GM18951 (cell line): Measurements from ENCODE around the gene DENND2A.
"Not testable (repeated sequence)": the region's sequence is repeated elsewhere in the genome, so short reads cannot be mapped to it uniquely, and the experiment has no call there.

ENCODE experiments used
- POLR2A ChIP-seq: IDR thresholded peaks from 4 replicates; pipeline ENCODE4 v1.6.1; 2011; ENCODE audit warnings: mild to moderate bottlenecking; ENCODE audit not compliant: insufficient read length, insufficient read depth; ENCODE audit errors: extremely low read depth
- in situ Hi-C: fragments of 300-500 bp; cut with MboI; formaldehyde crosslinking; loops from one replicate; pipeline ENCODE4 v1.12.0; 2022; ENCODE audit warnings: low sequenced_read_pairs, mixed read lengths, inconsistent platforms; ENCODE audit not compliant: unreplicated experiment

Gene DENND2A

DNA sequence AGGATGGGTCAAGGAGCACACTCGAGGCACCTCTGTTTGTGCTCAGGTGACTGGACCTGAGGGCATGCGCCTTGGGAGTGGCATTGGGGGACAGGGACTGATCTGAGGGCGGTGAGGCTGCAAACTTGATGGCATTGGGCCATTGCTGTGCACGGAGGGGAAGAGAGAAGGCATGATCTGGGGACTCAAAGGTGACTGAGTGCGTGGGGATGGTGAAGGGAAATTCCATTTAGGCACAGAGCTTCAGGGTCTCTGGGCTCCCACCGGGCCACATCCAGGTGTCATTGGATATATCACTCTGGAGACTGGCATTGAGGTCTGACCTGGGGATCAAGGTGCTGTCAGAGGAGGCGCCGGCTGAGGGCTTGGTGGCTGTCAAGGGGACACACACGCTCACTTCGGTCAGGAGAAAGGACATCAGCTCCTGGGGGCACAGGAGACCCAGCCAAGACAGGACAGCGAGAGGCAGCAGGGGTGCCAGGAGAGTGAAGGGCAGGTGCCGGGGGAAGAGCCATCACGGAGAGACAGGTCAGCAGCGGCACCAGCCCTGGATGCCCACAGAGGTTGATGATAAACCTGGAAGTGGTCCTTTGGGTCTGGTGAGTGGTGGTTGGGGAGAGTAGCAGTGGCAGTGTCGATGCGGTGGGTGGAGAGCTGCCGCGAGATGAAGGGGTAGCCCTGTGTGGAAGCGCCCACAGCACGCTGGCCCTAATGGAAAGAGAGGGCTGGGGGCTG lies 37.6 kb upstream of the DENND2A start:
- in situ Hi-C loops, result no loop called here
- no peak for TF ChIP-seq POLR2A

DNA sequence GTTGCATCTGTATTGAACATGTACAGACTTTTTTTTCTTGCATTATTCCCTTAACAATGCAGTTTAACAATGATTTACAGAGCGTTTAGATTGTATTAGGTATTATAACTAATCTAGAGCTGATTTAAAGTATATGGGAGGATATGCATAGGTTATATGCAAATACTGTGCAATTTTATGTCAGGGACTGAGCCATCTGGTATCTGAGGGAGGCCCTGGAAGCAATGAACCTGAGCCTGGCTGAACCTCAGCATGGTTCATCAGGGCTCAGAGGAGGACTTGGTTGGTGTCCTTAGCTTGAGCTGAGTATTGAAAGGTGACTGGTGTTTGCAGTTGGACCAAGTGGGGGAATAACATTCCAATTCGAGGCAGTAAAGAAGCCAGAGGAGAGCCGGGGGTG lies 36.9 kb upstream of the DENND2A start:
- TF ChIP-seq POLR2A, result no peak
- in situ Hi-C loops, result no loop called here

DNA sequence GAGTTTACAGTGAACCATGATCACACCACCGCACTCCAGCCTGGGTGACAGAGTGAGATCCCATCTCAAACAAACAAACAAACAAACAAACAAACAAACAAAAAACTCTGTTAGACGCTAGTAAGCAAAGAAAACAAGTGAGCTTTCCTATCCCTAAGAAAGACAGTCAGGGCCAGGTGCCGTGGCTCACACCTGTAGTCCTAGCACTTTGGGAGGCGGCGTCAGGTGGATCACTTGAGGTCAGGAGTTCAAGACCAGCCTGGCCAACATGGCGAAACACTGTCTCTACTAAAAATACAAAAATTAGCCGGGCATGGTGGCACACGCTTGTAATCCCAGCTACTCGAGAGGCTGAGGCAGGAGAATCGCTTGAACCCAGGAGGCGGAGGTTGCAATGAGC lies 36.3 kb upstream of the DENND2A start:
- in situ Hi-C loops, result not testable (repeated sequence)

DNA sequence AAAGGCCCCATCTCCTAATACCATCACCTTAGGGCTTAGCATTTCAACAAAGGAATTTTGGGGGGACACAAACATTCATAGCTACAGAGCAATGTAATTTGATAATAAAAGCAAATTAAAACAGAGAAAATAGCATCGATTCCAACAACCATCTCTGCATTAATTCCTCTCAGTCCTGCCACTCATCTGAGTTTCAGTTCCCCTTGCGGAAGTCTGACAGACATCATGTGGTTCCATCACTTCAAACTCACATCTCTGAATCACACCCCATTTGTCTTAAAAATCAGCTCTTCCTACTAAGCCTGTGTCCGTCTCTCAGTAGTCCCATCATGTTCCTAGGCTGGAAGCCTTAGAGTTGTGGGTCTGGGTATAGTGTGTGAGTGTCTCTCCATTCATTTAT lies 35.7 kb upstream of the DENND2A start:
- in situ Hi-C loops, result no loop called here
- TF ChIP-seq POLR2A, result no peak

DNA sequence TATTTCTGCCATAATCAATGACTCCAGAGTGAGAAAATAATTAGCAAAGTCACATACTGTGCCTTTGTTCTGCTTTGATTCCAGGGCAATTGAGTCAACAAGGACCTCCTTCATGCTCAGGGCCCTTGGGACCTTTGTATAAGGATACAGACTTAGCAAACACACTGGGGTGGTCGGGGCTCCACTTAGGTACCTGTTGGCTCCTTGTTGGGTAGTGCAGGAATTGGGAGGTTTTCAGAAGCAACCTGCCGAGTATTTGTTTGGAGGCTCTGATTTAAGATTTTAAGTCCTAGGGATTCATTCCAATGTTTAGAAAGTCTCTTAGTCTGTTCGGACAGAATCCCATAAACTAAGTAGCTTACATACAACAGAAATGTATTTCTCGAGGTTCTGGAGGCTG lies 35.1 kb upstream of the DENND2A start:
- in situ Hi-C loops, result no loop called here
- no peak for TF ChIP-seq POLR2A

DNA sequence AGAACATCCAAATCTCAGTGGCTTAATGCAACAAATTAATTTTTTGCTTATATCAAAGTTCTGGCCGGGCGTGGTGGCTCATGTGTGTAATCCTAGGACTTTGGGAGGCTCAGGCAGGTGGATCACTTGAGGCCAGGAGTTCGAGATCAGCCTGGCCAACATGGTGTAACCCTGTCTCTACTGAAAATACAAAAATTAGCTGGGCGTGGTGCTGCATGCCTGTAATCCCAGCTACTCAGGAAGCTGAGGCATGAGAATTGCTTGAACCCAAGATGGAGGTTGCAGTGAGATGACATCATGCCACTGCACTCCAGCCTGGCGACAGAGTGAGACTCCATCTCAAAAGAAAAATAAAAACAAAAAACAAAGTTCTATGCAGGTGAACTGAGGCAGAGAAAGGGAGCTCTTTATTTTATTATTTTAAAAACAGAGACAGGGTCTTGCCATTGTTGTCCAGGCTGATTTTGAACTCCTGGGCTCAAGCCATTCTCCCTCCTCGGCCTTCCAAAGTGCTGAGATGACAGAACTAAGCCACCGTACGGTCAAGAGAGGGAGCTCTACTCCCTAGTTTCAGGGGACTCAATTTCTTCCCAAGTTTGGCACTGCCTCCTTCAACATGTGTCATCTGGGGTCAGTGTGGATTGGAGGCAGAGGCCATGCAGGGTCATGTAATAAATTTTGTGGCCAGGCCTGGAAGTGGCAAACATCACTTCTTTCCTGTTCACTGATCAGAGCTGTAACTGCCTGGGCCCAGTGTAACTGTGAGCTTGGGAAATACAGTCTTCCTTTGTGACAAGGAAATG lies 34.5 kb upstream of the DENND2A start:
- no peak for TF ChIP-seq POLR2A
- in situ Hi-C loops, result no loop called here

DNA sequence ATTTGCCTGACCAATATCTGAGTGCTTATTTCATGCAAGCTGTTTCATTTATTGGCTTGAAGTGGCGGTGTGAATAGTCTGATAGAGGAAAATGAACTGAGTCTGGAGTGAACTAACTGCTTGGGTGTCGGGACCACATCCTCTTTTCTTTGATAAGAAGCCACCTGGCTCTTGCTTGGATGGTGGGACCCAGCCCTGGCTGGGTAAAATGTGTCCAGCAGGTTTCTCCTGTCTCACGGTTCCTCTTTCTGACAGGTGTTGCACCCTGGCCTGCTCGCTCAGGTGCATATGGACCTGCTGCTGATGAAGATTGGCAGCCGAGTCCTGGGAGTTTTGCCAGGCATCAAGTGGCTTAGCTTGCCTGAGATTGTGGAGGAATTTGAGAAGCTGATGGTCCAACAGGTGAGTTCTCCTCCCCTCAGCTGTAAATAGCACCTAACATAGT lies 33.8 kb upstream of the DENND2A start:
- in situ Hi-C loops, result no loop called here
- no peak for TF ChIP-seq POLR2A

DNA sequence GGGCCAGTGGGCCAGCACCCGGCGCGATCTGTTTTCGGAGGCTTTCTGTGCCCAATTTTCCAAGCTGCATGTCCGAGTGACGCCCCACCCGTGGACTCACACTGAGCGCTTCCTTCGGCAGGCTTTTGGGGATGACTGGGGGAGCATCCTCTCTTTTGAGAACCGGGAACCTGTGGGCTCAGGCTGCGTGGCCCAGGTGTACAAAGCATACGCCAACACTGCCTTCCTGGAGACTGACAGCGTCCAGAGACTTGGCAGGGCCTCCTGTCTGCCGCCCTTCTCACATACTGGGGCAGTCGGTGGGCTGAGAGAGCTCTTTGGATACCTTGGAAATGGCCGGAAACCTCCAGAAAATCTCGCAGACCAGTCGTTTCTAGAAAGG lies 33.2 kb upstream of the DENND2A start:
- in situ Hi-C loops, result no loop called here
- no peak for TF ChIP-seq POLR2A

DNA sequence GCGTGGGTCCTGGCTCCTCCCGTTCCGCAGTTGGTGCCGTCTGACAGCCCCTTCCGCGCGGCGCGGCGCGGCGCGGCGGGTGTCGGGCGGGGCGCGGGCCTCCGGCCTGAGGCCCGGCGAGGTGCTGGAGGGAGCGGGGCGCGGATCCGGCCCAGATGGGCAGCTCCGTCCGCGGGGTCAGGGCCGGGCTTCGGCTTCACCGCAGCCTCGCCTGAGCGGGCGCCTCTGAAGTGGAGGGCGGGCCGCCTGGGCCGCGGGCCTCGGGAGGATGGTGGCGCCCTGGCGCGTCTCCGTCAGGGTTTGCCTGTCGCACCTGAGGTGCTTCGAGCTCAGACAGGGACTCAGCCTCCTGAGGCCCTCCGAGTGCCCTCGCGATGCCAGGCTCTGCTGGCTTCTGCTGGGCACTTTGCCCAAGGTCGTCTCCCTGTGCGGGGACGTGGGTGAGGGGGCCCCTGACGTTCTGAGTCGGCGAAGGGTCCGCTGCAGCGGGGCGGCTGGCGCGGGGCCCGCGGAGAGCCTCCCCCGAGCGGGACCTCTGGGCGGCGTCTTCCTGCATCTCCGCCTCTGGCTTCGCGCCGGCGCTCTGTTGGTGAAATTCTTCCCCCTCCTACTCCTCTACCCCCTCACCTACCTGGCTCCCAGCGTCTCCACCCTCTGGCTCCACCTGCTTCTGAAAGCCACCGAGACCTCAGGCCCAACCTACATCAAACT lies 32.6 kb upstream of the DENND2A start:
- TF ChIP-seq POLR2A, result peak; percentile 46
- in situ Hi-C loops, result no loop called here

DNA sequence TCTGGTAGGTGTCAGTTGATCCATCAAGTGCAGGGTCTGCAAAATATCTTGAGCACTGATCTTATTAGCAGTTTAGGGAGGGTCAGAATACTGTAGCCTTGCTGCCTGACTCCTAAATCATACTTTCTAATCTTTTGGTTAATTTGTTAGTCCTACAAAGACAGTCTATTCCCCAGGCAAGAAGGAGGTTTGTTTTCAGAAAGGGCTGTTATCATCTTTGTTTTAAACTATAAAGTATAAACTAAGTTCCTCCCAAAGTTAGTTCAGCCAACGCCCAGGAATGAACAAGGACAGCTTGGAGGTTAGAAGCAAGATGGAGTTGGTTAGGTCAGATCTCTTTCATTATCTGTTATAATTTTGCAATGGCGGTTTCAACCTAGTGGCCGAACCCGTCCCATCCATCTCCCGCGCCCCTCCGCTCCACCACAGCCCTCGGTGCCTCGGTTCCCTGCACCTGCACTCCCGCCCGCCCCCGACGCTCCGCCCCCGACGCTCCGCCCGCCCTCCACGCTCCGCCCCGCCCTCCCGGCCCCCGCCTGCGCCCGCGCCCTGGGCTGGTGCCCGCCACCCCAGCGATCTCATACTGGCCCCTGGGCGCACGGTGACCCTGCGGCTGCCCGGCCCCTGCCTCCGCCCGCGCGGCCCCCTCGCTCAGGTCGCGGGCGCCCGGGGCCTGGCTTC lies 31.9 kb upstream of the DENND2A start, which contains the start of gene ADCK2:
Gene ADCK2, plus strand, starts transcription at position 564 of the 681 bp plus-strand sequence. CDS start 386 bp downstream, outside the sequence.
- in situ Hi-C loops, result no loop called here
- TF ChIP-seq POLR2A, result peak; percentile 68

DNA sequence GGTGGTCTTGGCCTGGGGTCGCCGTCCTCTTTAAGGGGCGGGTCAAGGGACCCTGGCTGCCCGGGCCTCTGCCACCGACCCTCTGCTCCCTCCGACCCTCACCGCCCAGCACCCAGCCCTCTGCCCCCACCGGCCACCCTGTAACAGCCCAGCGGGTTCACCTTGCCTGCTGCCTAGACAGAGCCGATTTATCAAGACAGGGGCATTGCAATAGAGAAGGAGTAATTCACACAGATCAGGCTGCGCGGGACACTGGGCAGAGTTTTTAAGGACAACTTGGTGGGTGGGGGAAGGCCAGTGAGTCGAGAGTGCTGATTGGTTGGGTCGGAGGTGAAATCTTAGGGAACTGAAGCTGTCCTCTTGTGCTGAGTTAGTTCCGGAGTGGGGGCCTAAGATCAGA lies 31.4 kb upstream of the DENND2A start:
- TF ChIP-seq POLR2A, result no peak
- in situ Hi-C loops, result no loop called here

DNA sequence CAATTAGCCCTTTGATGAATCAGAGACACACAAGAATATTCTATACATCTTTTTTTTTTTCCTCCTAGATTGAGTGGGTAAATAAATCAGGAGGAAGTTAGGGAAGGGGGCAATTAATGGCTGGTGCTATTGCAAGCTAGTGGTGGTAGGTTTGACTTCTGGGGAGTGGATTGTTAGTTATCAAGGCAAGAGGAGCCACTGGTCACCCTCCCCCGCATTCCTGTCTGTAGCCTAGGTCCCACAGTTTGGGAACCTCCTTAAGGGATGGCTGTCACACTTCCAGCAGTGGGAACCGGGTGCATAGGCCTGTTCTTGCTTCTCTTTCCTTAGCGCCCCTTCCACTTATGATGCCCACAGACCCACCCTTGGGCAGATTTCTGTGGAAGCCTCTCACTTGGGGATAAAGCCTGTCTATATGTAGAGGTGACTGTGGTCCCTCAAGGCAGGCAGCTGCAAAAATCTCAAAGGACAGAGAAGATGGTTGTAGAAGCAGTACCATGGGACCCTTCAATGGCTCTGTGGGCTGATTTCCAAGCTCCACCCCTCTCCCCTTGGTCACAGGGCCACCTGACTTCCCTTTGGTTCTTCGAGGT lies 29.8 kb upstream of the DENND2A start:
- no peak for TF ChIP-seq POLR2A

DNA sequence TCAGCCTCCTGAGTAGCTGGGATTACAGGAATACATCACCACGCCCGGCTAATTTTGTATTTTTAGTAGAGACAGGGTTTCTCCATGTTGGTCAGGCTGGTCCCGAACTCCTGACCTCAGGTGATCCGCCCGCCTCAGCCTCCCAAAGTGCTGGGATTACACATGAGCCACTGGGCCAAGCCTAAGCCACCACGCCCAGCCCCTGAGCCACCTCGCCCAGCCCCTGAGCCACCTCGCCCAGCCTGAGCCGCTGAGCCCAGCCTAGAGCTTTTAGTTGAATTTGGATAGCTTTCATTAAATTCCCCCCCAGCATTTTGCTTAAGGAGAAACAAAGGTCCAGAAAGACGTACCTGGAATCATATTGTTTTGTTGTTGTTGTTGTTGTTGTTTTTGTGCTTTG lies 29.2 kb upstream of the DENND2A start:
- in situ Hi-C loops, result not testable (repeated sequence)

More for the DNA sequence above, 29.8 kb upstream of the DENND2A start:
- in situ Hi-C loops, result no loop called here
